HG03039 (cell line): Measurements from ENCODE around the gene AMBRA1.
"Not testable (repeated sequence)": the region's sequence is repeated elsewhere in the genome, so short reads cannot be mapped to it uniquely, and the experiment has no call there.

Experiments used
- ATAC-seq: cut with Tn5 transposase; IDR thresholded peaks from one replicate; pipeline ENCODE4 v1.9.1; 2021; ENCODE audit warnings: mild to moderate bottlenecking, moderate library complexity; ENCODE audit not compliant: unreplicated experiment

AMBRA1 gene

DNA sequence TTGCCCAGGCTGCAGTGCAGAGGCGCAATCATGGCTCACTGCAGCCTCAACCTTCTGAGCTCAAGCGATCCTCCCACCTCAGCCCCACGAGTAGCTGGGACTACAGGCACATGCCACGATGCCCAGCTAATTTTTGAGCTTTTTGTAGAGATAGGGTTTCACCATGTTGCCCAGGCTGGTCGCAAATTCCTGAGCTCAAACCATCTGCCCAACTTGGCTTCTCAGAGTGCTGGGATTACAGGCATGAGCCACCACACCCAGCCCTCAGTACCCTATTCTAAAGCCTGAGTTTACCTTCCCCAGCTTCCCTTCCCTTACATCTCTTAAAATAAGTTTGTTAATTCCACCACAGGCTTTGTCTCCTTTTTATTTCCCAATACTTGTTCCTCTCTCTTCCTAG lies 59.1 kb downstream of the AMBRA1 start:
- ATAC-seq: no peak

DNA sequence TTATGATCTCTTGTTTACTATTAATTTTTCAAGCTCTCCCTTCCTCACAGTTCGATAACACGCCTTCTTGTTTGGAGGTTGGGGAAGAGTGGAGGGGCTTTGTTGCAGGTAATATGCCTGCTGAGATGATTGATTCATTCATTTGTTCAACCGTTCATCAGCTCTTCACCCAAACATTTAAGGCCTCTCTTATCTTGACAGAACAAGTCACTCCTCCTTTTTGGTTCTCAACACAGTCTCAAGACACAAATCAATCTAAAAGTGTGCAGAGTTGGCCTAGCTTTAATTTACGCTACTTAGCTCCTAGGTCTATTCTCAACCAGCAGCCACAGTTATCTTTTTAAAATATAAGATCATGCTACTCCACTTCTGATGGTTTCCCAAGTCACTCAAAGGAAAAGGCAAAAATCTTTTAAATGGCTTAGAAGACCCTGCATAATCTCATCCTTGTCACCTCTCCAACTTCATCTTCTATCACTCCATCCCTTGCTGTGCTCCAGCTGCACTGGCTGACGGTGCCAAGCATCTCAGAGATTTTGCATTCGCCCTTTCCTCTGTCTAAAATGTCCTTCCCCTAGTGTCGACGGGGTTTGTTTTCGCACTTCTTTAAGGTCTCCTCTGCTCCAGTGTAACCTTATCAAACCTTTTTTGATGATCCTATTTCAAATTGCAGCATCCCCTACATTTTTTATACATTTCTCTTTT lies 60.3 kb downstream of the AMBRA1 start:
- ATAC-seq: no peak

DNA sequence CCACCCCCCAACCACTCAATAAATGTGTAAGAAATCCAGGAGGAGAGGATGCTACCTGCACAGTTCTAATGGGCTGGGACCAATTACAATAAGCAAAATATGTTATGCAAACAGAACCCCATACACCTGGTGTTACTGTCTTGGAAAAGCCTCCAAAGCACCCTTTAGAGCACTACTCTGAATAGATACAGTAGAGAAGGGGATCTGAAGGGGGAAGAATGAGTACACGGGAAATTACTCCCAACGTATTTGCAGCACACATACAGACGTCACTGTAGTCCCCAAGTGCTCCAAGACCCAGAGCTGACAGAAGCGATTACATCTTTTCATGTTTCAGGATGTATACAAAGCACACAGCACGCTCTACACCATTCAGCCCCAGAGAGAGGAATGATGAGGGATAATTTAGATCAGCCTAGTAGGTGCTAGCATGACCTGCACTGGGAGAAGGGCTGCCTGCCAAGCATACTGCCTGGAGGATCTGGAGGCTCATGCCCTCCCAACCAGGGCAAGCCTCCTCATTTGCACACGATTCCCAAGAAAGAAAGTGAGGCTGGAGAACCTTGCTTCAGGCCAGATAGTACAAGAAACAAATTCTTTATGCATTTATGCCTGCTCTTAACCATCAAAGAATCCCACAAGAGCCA lies 63.8 kb downstream of the AMBRA1 start:
- no peak for ATAC-seq

DNA sequence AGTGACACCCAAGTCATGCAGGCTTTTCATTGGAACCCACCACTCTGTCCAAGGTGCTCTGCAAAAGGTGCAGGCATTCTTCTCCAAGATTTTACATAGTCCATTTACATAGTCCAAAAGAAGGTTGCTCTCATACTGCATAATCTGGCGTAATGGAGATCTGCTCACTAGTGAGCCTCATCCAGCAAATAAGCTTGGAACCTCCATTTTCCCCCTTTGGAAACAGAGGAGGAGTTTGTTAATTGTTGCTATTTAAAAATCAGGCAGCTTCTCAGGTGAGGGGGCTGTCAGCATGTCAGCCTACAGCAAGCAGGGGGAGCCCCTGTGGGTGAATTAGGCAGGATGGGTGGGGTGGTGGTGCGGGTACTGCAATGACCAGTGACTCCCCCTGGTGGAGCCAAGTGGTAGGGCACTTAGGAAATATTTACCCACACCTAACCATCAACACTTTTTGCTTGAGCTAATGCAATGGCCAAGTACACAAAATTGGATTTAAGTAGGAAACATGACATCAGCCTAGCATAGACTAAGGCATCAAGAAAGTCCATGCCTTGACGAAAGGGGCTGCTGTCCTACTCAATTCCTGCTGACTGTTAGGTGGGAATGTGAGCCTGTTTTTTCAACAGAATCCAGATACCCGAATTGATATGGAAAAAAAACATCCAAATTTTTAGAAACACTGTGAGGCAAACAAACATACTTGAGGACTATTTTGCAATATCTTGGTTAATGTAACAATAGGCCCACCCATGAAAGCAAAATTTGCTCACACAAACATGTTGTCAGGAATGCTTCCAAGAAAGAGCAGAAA lies 64.5 kb downstream of the AMBRA1 start:
- ATAC-seq: no peak

DNA sequence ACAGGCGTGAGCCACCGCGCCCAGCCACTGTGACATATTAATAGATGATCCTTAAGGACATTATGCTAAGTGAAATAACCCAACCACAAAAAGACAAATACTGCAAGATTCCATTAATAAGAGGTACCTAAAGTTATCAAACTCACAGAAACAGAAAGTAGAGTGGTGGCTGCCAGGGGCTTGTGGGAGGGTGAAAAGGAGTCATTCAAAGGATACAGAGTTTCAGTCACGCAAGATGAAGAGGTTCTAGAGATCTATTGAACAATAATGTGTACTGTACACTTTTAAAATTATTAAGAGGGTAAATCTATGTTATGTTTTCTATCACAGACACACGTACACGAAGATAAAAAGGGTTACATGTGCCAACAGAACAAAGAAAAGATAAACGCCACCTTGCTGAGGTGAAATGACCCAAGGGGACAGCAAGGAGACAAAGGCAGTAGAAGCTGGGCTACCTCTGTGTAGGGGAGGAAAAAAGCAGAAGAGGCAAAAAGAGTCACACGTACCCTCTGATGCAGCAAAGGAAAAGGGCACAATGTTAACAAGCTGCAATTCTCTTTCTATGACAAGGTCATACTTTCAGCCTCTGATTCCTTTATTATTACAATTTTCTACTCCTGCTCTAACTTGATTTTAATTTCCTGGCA lies 65.3 kb downstream of the AMBRA1 start:
- no peak for ATAC-seq

DNA sequence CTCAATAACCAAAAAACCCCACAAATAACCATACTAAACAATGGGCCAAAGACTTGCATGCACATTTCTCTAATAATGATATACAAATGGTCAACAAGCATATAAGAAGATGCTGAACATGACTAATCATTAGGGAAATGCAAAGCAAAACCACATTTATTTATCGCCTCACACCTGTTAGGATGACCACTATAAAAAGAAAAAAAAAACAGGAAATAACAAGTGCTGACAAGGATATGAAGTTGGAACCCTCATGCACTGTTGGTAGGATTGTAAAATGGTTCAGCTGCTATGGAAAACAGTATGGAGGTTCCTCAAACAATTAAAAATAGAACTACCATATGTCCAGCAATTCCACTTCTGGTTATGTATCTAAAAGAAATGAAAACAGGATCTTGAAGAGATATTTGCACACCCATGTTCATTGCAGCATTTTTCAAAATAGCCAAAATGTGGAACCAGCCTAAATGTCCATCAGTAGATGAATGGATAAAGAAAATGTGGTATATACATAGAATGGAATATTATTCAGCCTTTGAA lies 66.2 kb downstream of the AMBRA1 start:
- no peak for ATAC-seq

DNA sequence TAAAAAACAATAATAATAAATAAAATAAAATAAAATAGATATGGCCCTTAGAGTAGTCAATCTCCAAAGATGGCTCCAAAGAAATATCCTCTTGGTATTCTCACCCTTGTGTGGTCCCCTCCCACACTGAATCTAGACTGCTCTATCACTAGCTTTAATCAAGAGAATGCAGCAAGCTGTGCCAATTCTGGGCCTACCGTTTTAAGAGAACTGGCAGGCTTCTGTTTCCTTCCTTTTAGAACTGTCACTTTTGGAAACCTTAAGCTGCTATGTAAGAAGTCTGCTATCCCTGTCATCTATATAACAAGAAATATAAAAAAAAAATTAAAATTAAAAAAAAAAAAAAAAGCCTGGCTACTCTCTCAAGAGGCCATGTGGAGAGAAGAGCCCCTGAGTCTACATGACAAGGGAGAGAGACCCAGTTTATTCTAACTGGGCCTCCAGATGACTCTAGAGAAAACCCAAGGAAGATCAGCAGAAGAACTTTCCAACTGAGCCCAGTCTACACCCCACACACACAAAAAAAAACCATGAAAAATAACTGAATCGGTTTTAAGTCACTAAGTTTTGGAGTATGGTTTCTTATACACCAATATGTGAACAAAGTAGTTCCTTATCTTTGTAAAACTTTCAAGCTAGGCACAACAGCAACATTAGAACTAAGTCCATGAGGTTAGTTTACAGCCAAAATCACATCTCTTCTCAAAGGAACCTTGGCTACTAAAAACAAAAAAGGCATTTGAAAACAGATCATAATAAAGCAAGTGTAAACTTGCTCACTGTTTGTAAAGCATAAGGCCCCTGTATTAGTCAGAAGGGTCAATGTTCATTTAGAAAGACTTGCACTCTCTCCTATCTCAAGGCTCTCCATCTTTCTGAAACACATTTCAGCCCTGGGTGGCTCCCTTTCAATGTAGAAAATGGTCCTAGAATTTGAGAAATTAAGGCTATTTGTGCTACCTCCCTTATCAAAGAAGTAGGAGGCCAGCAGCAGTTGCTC lies 67.3 kb downstream of the AMBRA1 start:
- ATAC-seq: no peak

DNA sequence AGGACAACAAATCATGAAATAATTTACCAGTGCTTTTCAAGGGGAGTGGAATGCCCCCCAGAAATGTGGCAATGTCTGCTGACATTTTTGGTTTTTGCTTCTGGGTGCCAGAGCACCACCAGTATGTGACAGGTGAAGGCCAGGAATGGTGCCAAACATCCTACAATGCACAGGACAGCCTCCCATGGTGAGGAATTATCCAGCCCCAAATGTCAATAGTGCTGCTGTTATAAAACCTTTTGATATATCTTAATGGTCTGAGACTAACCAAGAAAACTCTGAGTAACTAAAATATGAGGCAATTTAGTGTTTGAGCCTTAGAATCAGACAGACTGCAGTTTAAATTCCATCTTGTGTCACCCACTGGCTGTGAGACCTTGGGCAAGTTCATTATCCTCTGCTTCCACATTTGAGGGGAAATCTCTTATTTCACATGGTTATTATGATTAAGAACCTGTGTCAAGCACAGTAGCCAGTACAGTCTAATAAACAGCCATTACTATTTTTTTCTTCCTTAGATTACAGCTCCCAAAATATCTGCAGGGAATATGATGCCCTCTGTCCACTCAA lies 69.5 kb downstream of the AMBRA1 start:
- ATAC-seq: no peak

DNA sequence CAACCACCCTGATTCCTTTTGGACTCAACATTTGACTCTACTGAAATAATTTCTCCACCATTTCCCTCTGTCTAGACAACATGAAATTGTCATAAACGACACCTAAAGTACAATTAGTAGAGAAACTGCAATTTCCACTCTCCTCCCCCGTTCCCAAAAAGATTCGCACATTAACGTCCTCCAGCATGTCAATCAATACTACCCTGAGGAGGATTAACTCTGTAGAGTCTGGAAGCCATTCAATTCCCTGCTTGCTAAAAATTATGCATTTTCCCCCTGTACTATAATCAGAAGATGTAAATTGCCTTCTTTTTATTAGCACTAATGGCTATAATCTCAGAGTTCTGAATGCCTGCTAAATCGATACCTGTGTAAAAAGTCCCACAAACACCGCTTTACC lies 70.5 kb downstream of the AMBRA1 start:
- ATAC-seq: no peak

DNA sequence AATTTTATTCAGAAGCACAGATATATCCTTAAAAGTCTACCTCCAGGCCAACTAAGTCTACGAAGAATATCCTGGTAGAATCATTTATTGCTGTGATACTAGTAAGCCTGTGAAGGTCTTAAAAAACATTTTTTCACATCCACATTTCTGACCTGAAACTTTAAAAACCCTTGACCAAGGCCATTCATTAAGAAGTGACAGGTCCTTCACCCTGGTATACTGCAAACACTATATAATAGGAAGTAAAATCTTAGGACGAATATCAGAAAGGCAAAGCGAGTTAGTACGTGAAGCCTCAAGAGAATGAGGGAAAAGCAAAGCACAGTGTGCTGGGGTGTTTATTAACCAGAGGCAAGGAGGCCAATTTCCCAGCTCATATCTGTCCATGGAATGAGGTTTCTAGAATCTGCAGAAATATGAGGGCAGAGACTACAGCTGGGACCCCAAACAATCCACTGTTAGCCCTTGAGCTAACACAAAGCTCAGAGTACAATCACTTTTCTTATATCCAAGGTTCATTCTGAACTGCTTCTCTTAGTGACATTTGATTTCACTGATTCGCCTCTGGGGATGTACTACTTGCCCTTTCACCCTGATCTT lies 71.0 kb downstream of the AMBRA1 start:
- ATAC-seq: no peak

DNA sequence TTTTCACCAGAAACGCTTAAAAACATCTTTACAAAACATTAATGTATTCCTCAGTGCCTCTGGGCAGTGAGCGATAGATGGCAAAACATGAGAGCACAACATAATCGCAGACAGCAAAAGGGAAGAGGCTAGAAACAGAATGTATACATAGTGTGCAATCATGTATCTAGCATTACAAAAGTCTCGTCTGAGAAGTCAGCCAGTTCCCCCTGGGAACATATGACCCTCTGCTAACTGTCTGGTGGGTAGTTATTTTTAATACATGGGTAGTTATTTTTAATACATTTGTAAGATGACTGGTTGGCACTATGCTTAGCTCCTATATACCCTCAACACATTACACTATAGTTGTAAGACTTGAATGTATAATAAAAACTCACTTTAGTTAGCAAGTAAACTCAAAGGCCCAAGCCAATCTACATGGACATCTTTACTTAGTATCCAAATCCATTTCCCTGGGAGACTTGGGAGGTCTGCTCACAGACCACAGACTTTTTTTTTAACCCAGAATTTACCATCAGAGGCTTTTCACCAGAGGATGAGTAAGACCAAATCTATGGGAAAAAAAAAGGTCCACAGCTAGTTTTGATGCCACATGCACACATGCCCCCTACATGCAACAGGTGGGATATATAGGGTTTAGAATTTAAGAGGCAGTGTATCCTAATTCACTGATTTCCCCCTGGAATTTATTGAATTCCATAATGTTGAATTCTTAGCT lies 71.7 kb downstream of the AMBRA1 start:
- ATAC-seq: no peak

DNA sequence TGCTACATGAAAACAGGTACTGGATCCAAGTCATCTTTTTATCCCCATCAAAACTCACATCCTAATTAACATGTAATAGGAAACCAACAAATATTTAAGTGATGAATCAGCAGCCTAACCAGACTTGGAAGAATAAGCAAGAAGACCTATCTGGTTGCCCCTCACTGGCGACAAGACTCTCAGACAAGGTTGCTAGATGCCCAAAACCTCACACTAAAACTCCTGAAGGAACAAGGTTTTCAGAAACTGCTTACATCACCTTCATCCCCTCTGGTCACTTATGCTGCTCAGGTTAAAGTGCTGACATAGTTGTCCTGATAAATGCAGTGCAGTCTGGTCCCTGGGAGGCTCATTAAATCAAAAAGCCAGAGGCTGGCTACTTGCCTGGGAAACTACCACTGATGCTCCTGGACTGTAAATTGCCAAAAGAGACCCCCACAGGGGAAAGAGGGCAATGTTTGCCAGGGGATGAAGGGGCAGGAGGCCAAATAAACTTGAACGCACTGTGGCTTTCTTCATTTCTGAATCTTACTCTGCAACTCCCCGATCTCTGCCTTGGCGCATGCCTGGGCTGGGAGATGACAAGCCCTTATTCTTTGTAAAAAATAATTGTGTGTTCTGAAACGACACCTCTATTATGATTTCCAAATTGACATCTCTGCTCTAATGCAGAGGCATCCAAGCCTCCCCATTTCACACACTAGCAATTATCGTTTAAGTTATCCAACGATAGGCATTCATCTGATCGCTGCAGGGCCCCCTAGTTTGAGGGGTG lies 72.7 kb downstream of the AMBRA1 start:
- no peak for ATAC-seq

DNA sequence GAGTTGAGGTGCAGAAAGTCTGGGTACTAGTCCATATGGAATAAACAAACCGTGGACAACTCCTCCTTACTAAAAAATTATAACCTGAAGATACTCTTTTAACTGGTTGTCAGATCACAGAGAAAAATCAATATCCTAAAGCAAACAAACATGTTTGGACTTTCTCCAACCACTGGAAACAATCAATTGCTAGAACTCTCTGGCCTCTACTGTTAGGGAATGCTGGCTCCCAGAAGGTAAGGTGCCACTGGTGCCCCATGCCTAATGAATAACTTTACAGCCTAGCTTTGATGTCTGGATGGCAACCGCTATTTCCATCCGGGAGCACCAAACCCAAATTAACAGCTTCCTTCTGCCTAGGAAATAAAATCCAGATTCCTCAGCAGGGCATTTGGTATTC lies 74.5 kb downstream of the AMBRA1 start:
- ATAC-seq: no peak

DNA sequence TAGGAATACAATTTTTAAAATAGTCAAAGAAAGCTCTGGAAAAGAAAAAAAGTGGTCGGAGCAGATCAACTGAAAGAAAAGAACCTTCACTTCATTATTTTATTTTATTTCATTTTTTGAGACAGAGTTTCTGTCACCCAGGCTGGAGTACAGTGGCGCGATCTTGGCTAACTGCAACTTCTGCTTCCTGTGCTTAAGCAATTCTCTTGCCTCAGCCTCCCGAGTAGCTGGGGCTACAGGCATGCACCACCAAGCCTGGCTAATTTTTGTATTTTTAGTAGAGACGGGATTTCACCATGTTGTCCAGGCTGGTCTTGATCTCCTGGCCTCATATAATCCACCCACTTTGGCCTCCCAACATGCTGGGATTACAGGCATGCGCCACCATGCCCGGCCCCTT lies 74.9 kb downstream of the AMBRA1 start:
- ATAC-seq: not testable (repeated sequence)

DNA sequence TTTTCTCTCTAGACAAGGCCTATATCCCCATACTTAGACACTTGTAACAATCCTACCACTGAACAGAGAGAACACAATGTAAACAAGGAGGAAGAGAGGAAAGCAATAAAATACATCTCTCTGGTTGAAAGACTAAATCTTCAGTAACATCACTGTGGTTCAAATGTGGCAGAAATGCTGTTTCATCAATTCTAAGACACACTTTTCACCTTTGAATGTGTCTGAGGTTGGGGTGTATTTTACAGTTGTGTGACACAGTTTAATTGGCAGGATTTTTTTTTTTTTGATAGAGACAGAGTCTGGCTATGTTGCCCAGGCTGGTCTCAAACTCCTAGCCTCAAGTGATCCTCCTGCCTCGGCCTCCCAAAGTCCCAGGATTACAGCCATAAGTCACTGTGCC lies 79.5 kb downstream of the AMBRA1 start:
- no peak for ATAC-seq

DNA sequence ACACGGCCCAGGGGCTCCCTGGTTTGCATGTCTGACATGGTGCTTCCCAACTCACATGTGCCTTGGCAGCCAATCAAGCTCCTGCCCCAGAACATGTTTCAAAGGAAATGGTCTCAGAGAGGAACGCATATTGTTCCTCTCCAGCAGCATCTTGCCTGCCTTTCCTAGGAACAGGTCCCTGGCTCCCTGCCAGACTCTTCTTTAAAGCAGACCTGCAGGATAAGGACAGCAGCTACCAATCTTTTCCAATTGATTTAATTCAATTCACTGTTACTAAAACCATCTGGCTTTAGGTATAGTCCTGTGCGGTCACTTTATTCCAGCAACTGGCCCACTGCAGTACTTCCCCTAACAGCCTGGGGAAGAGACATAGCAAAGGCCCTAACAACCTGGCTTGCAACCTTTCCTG lies 79.9 kb downstream of the AMBRA1 start:
- no peak for ATAC-seq

DNA sequence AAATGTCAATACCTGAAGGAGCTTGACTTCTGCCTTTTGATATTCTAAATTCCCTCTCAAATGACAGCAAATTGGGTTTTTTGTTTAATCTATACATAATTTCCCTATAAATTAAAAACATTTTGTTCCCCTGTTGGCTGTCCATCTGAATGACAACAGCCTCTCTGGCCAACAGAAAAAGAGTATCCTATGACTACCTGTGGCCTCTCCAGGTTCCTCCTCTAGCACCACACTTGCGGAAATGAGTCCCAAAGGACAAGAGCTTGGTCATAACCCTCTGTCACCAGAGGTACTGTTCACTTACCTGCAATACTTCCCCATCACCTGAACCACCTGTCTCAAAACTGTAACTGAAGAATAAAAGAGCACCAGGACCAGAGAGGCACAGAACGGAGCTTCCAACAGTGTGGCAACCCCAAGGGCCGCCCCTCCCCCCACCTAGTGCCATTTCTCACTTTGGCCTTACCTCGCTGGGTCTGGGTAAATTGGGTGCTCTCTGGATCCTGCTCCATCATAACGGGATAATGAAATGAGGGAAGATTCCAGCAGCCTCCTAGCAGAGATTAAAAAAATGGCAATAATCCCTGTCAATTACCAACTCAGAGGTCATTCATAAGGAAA lies 81.5 kb downstream of the AMBRA1 start:
- ATAC-seq: no peak
